IMR-90 (cell line): ENCODE measurements around the gene PIEZO2.

Experiments used
- BHLHE40 ChIP-seq: fragments of 150-350 bp; IDR thresholded peaks from 2 replicates; pipeline ENCODE4 v1.6.1; 2016; ENCODE audit warnings: mild to moderate bottlenecking, low read depth, low read length
- RFX5 ChIP-seq: IDR thresholded peaks from 2 replicates; pipeline ENCODE4 v1.8.0; 2012; ENCODE audit warnings: low read depth, mild to moderate bottlenecking, low read length, moderate library complexity
- TF ChIP-seq, protein P1 (sequence below): conservative IDR thresholded peaks from 2 replicates; pipeline ENCODE4 v1.5.1; 2012; ENCODE audit warnings: mild to moderate bottlenecking, low read depth, low read length, improper control_type of control experiment

DNA sequence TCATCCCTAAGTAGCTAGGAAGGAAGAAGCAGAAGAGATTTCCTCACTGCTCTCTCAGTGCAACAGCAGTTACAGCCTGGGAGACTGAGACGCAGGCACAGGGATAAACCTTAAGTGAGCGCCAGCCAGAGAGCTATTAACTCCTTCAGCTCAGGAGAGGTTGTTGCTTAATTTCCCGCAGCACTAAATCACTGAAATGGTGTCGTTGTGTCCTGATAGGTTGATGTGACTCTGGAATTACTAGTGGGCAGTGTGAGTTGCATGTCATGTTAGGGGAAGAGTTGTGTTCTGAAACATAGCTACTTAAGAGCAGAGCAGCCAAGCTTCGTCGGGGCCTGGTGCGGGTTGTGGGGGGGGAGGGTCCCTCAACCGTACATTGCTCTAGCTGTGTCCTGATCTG, 397.7 kb downstream of the PIEZO2 start:
- no peak for TF ChIP-seq RFX5
- no peak for TF ChIP-seq BHLHE40
- TF ChIP-seq, protein P1, sequence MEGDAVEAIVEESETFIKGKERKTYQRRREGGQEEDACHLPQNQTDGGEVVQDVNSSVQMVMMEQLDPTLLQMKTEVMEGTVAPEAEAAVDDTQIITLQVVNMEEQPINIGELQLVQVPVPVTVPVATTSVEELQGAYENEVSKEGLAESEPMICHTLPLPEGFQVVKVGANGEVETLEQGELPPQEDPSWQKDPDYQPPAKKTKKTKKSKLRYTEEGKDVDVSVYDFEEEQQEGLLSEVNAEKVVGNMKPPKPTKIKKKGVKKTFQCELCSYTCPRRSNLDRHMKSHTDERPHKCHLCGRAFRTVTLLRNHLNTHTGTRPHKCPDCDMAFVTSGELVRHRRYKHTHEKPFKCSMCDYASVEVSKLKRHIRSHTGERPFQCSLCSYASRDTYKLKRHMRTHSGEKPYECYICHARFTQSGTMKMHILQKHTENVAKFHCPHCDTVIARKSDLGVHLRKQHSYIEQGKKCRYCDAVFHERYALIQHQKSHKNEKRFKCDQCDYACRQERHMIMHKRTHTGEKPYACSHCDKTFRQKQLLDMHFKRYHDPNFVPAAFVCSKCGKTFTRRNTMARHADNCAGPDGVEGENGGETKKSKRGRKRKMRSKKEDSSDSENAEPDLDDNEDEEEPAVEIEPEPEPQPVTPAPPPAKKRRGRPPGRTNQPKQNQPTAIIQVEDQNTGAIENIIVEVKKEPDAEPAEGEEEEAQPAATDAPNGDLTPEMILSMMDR, result no peak
